ENCODE results near the gene FMO5.

DNA sequence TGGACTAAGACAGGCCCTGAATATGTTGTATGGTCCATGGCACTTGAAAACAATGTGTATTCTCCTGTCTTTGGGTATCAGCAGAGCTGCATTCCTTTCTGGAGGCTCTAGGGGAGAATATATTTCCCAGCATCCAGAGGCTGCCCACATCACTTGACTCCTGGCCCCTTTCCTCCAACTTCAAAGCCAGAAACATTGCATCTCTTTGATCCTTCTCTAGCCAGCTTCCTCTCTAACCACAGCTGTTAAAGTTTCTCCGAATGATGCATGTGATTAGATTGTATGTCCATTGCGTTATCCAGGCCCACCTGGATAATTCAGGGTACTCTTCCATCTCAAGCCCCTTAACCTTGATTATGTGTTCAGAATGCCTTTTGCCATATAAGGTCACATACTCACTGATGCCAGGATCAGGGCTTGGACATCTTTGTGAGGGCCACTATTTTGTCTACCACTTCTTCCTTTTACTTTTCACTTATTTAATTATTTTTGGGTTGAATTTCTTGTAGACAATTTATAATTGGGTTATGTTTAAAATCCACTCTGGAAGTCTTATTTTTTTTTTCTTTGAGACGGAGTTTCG lies 22.6 kb upstream of the FMO5 start:
- TF ChIP-seq, protein P1, sequence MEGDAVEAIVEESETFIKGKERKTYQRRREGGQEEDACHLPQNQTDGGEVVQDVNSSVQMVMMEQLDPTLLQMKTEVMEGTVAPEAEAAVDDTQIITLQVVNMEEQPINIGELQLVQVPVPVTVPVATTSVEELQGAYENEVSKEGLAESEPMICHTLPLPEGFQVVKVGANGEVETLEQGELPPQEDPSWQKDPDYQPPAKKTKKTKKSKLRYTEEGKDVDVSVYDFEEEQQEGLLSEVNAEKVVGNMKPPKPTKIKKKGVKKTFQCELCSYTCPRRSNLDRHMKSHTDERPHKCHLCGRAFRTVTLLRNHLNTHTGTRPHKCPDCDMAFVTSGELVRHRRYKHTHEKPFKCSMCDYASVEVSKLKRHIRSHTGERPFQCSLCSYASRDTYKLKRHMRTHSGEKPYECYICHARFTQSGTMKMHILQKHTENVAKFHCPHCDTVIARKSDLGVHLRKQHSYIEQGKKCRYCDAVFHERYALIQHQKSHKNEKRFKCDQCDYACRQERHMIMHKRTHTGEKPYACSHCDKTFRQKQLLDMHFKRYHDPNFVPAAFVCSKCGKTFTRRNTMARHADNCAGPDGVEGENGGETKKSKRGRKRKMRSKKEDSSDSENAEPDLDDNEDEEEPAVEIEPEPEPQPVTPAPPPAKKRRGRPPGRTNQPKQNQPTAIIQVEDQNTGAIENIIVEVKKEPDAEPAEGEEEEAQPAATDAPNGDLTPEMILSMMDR (IDR thresholded peaks at IDR 0.05) = no peak
- no peak for TF ChIP-seq POLR2AphosphoS5 (IDR thresholded peaks at IDR 0.05; ENCODE audit: low read depth, low read length)
